ENCODE measurements around the gene KLF15. TPM values are rescaled to one million over a fixed set of nuclear protein-coding genes. Genes with fewer than 3 reads are reported as not detected.

KLF15 gene
- total RNA-seq, 1 experiment from 2014 or later: 23.5 TPM

- in situ Hi-C loops (cut with HindIII; ENCODE audit: low pct_unique_long_range_greater_than_20kb, low sequenced_read_pairs): loop anchor here (25.0 kb wide), 1 partner anchor 105 kb away; no protein-coding TSS in a partner anchor
- DNase-seq (ENCODE audit: low read depth, low spot score): no peak
These were observed 35.0 kb upstream of the KLF15 start for GRCh38 chr3:126392246-126392645.

- in situ Hi-C loops (cut with HindIII; ENCODE audit: low pct_unique_long_range_greater_than_20kb, low sequenced_read_pairs): loop anchor here (25.0 kb wide), 1 partner anchor 104 kb away; no protein-coding TSS in a partner anchor
- DNase-seq (ENCODE audit: low read depth, low spot score): no peak
These were observed 34.4 kb upstream of the KLF15 start for GRCh38 chr3:126391631-126392030.

DNA sequence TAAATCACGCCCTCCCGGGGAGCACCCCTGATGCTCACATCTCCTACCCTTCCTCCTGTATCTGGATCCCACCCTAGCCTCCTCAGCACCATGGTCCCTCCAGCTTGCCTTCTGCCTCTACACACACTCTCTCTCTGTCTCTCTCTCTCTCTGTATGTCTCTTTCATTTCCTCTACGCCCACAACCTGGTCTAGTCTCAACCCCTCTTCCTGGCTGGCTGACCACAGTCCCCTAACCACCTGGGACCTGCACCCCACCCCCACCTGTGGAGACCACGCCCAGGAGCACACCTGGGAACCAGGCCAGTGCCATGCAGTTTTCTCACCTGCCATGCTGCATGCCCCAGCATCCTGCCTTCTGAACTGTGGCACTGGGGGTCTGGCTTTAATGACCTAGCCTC, 33.5 kb upstream of the KLF15 start:
- in situ Hi-C loops (cut with HindIII; ENCODE audit: low pct_unique_long_range_greater_than_20kb, low sequenced_read_pairs): loop anchor here (25.0 kb wide), 1 partner anchor 103 kb away; no protein-coding TSS in a partner anchor
- DNase-seq (ENCODE audit: low read depth, low spot score): no peak

- DNase-seq (ENCODE audit: low read depth, low spot score): no peak
- in situ Hi-C loops (cut with HindIII; ENCODE audit: low pct_unique_long_range_greater_than_20kb, low sequenced_read_pairs): loop anchor here (25.0 kb wide), 1 partner anchor 103 kb away; no protein-coding TSS in a partner anchor
These were observed 33.0 kb upstream of the KLF15 start for GRCh38 chr3:126390201-126390600.

DNA sequence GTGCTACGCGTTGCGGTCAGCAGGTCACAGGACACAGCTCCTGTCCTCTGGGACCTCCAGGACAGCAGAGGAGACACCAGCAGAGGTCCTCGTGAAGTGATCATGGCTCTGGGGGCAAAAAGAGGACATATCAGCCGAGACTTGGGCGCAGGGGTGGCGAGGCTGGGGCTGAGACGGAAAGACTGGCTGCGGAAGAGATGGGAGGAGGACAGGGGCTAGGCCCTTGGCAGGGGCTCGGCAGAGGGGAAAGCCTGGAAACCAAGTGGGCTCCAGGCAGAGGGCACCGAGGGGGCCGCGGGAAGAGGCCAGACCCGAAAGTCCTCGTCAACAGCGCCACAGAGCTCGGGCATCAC, 32.6 kb upstream of the KLF15 start:
- no peak for DNase-seq (ENCODE audit: low read depth, low spot score)
- in situ Hi-C loops (cut with HindIII; ENCODE audit: low pct_unique_long_range_greater_than_20kb, low sequenced_read_pairs): loop anchor here (25.0 kb wide), 1 partner anchor 102 kb away; no protein-coding TSS in a partner anchor

- DNase-seq (ENCODE audit: low read depth, low spot score): peak; percentile 93
- in situ Hi-C loops (cut with HindIII; ENCODE audit: low pct_unique_long_range_greater_than_20kb, low sequenced_read_pairs): loop anchor here (25.0 kb wide), 1 partner anchor 102 kb away; no protein-coding TSS in a partner anchor
These were observed 32.0 kb upstream of the KLF15 start for GRCh38 chr3:126389112-126389793.

- DNase-seq (ENCODE audit: low read depth, low spot score): no peak
- in situ Hi-C loops (cut with HindIII; ENCODE audit: low pct_unique_long_range_greater_than_20kb, low sequenced_read_pairs): loop anchor here (25.0 kb wide), 1 partner anchor 95 kb away; no protein-coding TSS in a partner anchor
These were observed 24.8 kb upstream of the KLF15 start for GRCh38 chr3:126381966-126382365.

DNA sequence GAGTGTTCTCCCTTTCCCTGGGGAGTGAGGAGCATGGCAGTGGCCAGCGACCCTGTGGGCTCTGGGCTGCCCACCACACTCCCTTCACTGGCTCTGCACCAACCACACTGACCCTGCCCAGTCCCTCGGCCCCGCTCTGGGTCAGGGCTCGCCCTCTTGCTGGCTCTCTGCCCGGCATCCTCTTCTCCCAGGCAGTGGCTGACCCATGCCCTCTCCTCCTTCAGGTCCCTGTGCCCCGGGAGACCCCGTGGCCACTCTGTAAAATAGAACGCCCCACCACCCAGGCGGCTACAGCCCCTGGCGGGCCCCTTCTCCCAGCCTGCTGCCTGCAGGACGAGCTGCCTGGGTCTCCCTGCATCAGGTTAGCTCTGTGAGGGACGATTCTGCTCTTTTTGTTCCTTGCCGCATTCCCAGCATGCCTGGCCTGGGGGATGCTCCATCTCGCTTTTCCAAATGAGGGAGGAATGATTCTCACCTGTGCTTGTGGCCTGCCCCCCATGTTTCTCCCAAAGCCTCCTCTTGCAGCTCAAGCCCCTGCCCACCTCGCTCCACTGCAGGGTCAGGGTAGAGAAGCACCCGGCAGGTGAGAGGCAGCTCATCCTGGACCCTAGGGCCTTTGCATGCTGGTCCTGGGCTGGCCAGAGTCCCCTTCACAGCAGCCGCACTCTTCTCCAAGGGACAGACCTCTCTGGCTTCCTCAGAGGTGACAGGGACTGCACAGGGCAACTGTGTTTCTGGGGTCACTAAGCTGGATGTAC, 23.0 kb upstream of the KLF15 start:
- no peak for DNase-seq (ENCODE audit: low read depth, low spot score)
- in situ Hi-C loops (cut with HindIII; ENCODE audit: low pct_unique_long_range_greater_than_20kb, low sequenced_read_pairs): loop anchor here (25.0 kb wide), 1 partner anchor 93 kb away; no protein-coding TSS in a partner anchor

DNA sequence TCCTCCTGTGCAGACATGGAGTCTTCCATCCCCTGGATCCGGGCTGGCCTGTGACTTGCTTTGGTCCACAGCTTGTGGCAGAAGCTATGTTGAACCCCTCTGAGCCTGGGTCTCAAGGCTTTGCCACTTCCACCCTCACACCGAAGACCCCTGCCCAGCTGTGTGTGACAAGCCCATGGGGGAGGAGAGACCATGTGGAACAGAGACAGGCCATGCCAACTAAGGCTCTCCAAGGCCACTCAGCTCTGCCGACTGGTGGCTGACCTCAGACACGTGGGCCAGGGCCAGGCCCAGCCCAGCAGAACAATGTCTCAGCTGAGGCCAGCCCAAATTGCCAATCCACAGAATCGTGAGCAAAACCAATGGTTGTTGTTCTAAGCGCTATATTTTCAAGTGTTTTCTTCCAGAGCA, 21.1 kb upstream of the KLF15 start:
- in situ Hi-C loops (cut with HindIII; ENCODE audit: low pct_unique_long_range_greater_than_20kb, low sequenced_read_pairs): loop anchor here (25.0 kb wide), 1 partner anchor 91 kb away; no protein-coding TSS in a partner anchor
- no peak for DNase-seq (ENCODE audit: low read depth, low spot score)

DNA sequence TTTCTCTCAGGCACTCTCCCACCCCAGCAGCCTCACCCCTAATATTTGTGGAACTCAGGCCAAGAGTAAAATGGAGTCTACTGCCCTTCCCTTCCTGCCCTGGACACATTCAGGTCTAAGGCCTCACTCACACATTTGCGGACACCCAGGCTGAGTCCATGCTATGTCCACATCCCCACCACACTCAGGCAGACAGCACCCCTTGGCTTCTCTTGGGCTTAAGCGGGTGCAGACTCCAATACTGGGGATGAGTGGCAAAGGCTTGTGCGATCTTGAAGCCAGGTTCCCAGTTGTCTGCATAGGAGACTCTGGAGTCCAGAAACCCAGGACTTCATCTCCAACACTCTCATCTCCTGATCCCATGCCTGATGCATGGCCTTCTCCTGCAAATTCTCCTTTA, 20.0 kb upstream of the KLF15 start:
- no peak for DNase-seq (ENCODE audit: low read depth, low spot score)
- in situ Hi-C loops (cut with HindIII; ENCODE audit: low pct_unique_long_range_greater_than_20kb, low sequenced_read_pairs): loop anchor here (25.0 kb wide), 1 partner anchor 90 kb away; no protein-coding TSS in a partner anchor

DNA sequence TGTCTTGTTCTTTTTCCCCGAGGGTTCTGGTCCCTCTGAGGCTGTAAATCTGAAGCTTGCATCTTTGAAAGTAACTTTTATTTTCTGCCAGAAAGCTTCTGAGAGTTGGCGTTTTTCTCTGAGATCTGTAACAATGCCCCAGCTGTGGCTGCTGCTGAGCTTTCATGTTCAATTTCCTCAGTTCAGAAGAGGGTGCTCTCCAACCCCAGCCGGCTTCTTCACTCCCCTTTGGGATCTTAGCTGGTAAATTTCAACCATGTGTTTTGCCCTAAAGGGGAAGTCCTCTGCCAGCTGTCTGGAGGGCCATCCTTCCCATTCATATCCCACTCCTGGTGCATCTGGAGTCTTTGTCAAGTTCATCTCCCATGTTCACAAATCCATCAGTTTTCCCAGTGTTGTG, 19.2 kb upstream of the KLF15 start:
- in situ Hi-C loops (cut with HindIII; ENCODE audit: low pct_unique_long_range_greater_than_20kb, low sequenced_read_pairs): loop anchor here (25.0 kb wide), 1 partner anchor 89 kb away; no protein-coding TSS in a partner anchor

DNA sequence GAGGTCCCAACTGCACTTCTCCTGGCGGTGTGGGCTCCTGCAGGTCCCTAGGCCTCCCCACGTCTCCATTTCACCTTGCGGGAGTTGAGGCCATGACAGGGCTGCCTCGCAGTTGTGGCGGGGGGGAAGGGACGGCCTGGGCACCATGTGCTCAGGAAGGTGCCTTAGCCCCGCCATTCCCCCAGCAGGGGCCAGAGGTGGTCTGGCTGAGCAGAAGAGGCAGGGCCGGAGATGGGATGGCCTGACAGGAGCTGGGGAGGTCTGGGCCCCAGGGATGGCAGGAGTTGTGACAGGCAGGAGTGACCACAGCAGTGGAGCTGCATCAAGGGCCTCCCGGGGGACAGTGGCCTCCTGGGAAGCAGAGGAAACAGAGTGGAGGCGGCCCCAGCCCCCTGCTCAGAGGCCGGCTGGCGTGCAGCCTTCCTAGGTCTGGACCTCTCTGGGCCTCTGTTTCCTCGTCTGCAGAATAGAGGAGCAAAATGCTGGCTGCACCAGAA, 18.7 kb upstream of the KLF15 start:
- in situ Hi-C loops (cut with HindIII; ENCODE audit: low pct_unique_long_range_greater_than_20kb, low sequenced_read_pairs): loop anchor here (25.0 kb wide), 1 partner anchor 89 kb away; no protein-coding TSS in a partner anchor
- no peak for DNase-seq (ENCODE audit: low read depth, low spot score)

More for the DNA sequence above, 19.2 kb upstream of the KLF15 start:
- no peak for DNase-seq (ENCODE audit: low read depth, low spot score)

- in situ Hi-C loops (cut with HindIII; ENCODE audit: low pct_unique_long_range_greater_than_20kb, low sequenced_read_pairs): no loop called here
- DNase-seq (ENCODE audit: low read depth, low spot score): no peak
These were observed 16.7 kb upstream of the KLF15 start for GRCh38 chr3:126373682-126374601.

DNA sequence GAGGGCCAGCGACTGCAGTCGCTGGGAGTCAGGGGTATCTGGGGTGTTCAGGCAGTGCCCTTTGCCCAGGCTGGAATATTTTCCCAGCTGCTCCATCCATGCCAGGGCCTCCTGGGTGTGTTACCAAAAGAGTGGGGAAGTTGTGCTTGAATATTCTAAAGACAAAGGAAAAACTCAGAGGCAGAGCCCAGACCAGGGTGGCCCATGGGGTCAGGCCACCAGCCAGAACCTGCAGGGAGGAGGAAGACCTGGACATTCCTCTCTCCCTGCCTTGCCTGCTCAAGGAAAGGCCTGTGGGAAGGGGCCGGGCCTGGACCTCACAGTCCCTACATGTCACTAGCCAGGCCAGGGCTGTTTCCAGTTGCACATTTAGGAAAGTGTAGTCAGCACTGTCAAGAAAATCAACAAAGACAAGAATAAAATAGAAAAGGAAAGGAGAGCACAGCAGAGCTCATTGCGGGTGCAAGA, 16.0 kb upstream of the KLF15 start:
- no peak for DNase-seq (ENCODE audit: low read depth, low spot score)
- in situ Hi-C loops (cut with HindIII; ENCODE audit: low pct_unique_long_range_greater_than_20kb, low sequenced_read_pairs): no loop called here

- in situ Hi-C loops (cut with HindIII; ENCODE audit: low pct_unique_long_range_greater_than_20kb, low sequenced_read_pairs): no loop called here
These were observed 15.4 kb upstream of the KLF15 start for GRCh38 chr3:126372413-126373145.

GRCh38 chr3:126371096-126371705, 14.0 kb upstream of the KLF15 start:
- DNase-seq (ENCODE audit: low read depth, low spot score): no peak
- in situ Hi-C loops (cut with HindIII; ENCODE audit: low pct_unique_long_range_greater_than_20kb, low sequenced_read_pairs): no loop called here

More at GRCh38 chr3:126372413-126373145, 15.4 kb upstream of the KLF15 start:
- DNase-seq (ENCODE audit: low read depth, low spot score): no peak
